ENCODE data around the gene BTN2A1. TPM values are rescaled to one million over a fixed set of nuclear protein-coding genes. Genes with fewer than 3 reads are reported as not detected.
A peak's percentile ranks its signal among the peaks of the same experiment; 100 is the strongest.

The BTN2A1 gene
- total and polyA plus RNA-seq, 9 of the 15 experiments (the other 6 are each of a cell fraction or from before 2014, with no cell fraction given): 6.7 to 22.1 (median 16.4) TPM

GRCh38 chr6:26501482-26501986, 43.8 kb downstream of the BTN2A1 start:
- POLR2A ChIA-PET: interaction anchor here (1.0 to 3.0 kb wide), 4 partner anchors 11 to 344 kb away, joined by 3 to 14 read pairs (median 8); a partner anchor contains a TSS

More at GRCh38 chr6:26501482-26501986, 43.8 kb downstream of the BTN2A1 start:
- Histone ChIP-seq H3K79me2 (ENCODE audit: control insufficient read depth, insufficient read depth, low read length) (no peaks in the 10 kb centered on the region), H3K4me1 (replicated peaks in 1 of 2; ENCODE audit: control insufficient read depth in 2 of 2, insufficient read depth in 2 of 2, low read length in 2 of 2) (peaks cover 10 to 19% of the 10 kb centered on the region in 2 experiments), H3K27me3 (ENCODE audit: control insufficient read depth in 2 of 2, insufficient read depth in 2 of 2, low read length in 2 of 2) (no peaks in the 10 kb centered on the region), H3K9me1 (ENCODE audit: control insufficient read depth, insufficient read depth, low read length) (no peaks in the 10 kb centered on the region), H3K9me3 (replicated peaks; ENCODE audit: control insufficient read depth, insufficient read depth, low read depth, low read length) (no peaks in the 10 kb centered on the region), H3K4me2 (ENCODE audit: insufficient read depth, low read length) (no peak overlapping the region), H4K20me1 (replicated peaks; ENCODE audit: control insufficient read depth, insufficient read depth, low read length) (no peaks in the 10 kb centered on the region), H3K9ac (ENCODE audit: insufficient read depth in 1 of 2, low read depth in 2 of 2, low read length in 2 of 2) (no peak overlapping the region), H3K4me3 (no peak overlapping the region), H3K27ac (ENCODE audit: extremely low read depth, low read depth, low read length) (no peak overlapping the region), H3K36me3 (ENCODE audit: control insufficient read depth, insufficient read depth, low read length) (no peaks in the 10 kb centered on the region), H2AFZ (ENCODE audit: low read depth, low read length) (no peak overlapping the region)
- ATAC-seq (no peak), FAIRE-seq (no peak), DNase-seq (ENCODE audit: extremely low read depth in 1 of 4, low spot score in 3 of 4) (no peak)
- TF ChIP-seq ZFP91 (CRISPR knock-in tag; IDR thresholded peaks at IDR 0.05): no peak
- TF ChIP-seq ZBTB33 (CRISPR knock-in tag; IDR thresholded peaks at IDR 0.05): peak; percentile 88
- TF ChIP-seq MBD1 (CRISPR knock-in tag; IDR thresholded peaks at IDR 0.05): peak; percentile 69; the same call in 1 of the 2 replicates
- peak; percentile 23 for TF ChIP-seq SRSF7 (optimal IDR thresholded peaks at IDR 0.05; ENCODE audit: low read depth, low read length)
- intact Hi-C loops (cut with micrococcal nuclease): no loop called here
- 87% methylated on average over 49 of the region's 49 CpGs for WGBS (ENCODE audit: insufficient coverage, low coverage, missing lambda C conversion rate)
- no TSS peak for BruUV-seq (replicated peaks)
- in situ Hi-C loops (cut with MboI): no loop called here
- CTCF ChIA-PET (ENCODE audit: low intra/inter-chr PET ratio): no interaction called here
